Mammary epithelial cell (primary cell): ENCODE results near the gene SLCO2A1.

Experiments used
- CTCF ChIP-seq, 2 donors: IDR thresholded peaks in 1 of 2; conservative IDR thresholded peaks in 1 of 2; 2 replicates each; pipeline ENCODE4 v1.5.1; 2011 to 2012; ENCODE audit warnings: inconsistent platforms in 2 of 2, low read length in 2 of 2, mild to moderate bottlenecking in 2 of 2, control low read depth in 1 of 2, low read depth in 1 of 2; ENCODE audit not compliant: insufficient read depth in 1 of 2; ENCODE audit errors: extremely low read depth in 1 of 2
- EZH2 ChIP-seq: IDR thresholded peaks from 2 replicates; pipeline ENCODE4 v1.6.1; 2012; ENCODE audit warnings: low read length, inconsistent platforms, borderline replicate concordance

GRCh38 chr3:133956982-133957381 is 72.7 kb downstream of the SLCO2A1 start:
- no peak for TF ChIP-seq EZH2
- no peak for TF ChIP-seq CTCF (conservative IDR thresholded peaks at IDR 0.05 in 1 of 2, IDR thresholded peaks at IDR 0.05 in 1 of 2; ENCODE audit: extremely low read depth in 1 of 2, insufficient read depth in 1 of 2, low read depth in 1 of 2, low read length in 2 of 2)
